ENCODE results near the gene GPSM3. TPM values are rescaled to one million over a fixed set of nuclear protein-coding genes. Genes with fewer than 3 reads are reported as not detected.

The GPSM3 gene
- total RNA-seq, 6 donors from 2014 or later: 18.9 to 80.4 (median 30.6) TPM

DNA sequence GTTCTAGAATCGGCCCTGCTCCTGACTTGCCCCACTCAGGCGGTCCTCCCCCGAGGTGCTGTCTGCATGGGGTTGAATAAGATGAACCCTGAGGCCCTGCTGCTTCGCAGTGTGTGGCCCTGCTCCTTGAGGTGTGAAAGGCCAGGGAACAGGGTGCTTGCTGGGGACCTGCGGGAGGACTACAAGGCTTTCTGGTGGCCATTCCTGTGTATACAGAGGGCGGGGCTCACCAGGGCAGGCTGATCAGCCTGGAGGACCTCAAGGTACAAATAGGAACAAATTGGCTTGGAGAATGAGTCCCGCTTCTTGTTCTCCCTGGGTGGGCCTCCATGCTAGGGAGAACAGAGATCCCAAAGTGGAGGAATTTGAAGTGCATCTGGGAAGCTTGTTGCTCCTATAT is 25.7 kb upstream of the GPSM3 start:
- Histone ChIP-seq H3K4me1 (peaks cover 2 to 9% (median 6%) of the 10 kb centered on the region in 4 donors), H3K4me3 (no peak overlapping the region), H3K27ac (peak overlapping the region in 2 of 4 donors; percentile 42 to 44), H3K9me3 (no peaks in the 10 kb centered on the region), H3K36me3 (peaks cover 0 to 74% (median 17%) of the 10 kb centered on the region in 4 donors), H3K27me3 (no peaks in the 10 kb centered on the region)
- TF ChIP-seq POLR2A (IDR thresholded peaks at IDR 0.05) (no peak), EP300 (IDR thresholded peaks at IDR 0.05) (no peak), POLR2AphosphoS5 (IDR thresholded peaks at IDR 0.05) (no peak)
- TF ChIP-seq, protein P1, sequence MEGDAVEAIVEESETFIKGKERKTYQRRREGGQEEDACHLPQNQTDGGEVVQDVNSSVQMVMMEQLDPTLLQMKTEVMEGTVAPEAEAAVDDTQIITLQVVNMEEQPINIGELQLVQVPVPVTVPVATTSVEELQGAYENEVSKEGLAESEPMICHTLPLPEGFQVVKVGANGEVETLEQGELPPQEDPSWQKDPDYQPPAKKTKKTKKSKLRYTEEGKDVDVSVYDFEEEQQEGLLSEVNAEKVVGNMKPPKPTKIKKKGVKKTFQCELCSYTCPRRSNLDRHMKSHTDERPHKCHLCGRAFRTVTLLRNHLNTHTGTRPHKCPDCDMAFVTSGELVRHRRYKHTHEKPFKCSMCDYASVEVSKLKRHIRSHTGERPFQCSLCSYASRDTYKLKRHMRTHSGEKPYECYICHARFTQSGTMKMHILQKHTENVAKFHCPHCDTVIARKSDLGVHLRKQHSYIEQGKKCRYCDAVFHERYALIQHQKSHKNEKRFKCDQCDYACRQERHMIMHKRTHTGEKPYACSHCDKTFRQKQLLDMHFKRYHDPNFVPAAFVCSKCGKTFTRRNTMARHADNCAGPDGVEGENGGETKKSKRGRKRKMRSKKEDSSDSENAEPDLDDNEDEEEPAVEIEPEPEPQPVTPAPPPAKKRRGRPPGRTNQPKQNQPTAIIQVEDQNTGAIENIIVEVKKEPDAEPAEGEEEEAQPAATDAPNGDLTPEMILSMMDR (IDR thresholded peaks at IDR 0.05): no peak
- no peak for ATAC-seq (ENCODE audit: low FRiP score in 2 of 2)
- 82 to 88% methylated on average over 3 to 6 of the region's 7 CpGs for WGBS, 2 donors
- DNase-seq: peak in 1 of 2 donors; percentile 19

DNA sequence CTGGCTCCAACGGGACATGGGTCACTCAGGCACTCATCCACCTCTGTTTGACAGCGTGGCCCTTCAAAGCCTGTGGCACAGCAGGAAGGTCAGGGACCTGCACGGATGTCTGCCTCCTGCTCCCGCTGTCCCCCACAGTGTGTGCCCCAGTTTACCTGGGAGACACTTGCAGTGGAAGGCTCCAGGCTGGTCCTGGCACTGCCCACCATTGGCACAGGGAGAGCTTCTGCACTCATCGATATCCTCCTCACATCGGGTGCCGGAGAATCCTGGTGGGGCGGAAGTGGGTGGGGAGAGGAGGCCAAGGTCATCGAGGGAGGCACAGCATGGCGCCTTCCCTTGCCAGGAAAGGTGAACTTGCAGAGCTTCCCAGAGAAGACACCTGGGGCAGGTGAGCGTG is 24.6 kb upstream of the GPSM3 start:
- TF ChIP-seq POLR2AphosphoS5 (IDR thresholded peaks at IDR 0.05) (no peak), EP300 (IDR thresholded peaks at IDR 0.05) (no peak), POLR2A (IDR thresholded peaks at IDR 0.05) (no peak)
- TF ChIP-seq, protein P1 (IDR thresholded peaks at IDR 0.05): no peak
- 79 to 83% methylated on average over 6 to 11 of the region's 11 CpGs for WGBS, 2 donors
- H3K4me1 ChIP-seq: peaks cover under 1 to 4% (median 3%) of the 10 kb centered on the region in 4 donors
- H3K9me3 ChIP-seq: no peaks in the 10 kb centered on the region
- ATAC-seq (ENCODE audit: low FRiP score in 2 of 2) (no peak), DNase-seq (peak in 1 of 2 donors; percentile 7)
- H3K27ac ChIP-seq: no peak overlapping the region
- H3K36me3 ChIP-seq: peaks cover 0 to 83% (median 17%) of the 10 kb centered on the region in 4 donors
- no peak overlapping the region for H3K4me3 ChIP-seq
- H3K27me3 ChIP-seq: no peaks in the 10 kb centered on the region

DNA sequence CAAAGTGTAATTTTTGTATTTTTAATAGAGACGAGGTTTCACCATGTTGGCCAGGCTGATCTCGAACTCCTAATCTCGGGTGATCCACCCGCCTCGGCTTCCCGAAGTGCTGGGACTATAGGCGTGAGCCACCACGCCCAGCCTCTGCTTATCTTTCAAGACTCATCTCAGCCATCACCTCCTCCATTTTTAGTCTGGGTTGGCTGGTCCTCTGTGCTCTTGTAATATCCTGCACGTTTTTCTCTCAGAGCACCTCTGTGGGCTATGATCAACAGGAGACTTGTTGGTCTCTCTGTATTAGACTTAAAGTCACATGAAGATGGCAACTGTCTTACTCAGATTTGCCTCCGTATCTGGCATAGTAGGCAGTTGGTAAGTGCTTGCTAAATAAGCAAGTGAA is 23.8 kb upstream of the GPSM3 start:
- H3K4me3 ChIP-seq: no peak overlapping the region
- WGBS, 2 donors: 87 to 91% methylated on average over 10 of the region's 10 CpGs

DNA sequence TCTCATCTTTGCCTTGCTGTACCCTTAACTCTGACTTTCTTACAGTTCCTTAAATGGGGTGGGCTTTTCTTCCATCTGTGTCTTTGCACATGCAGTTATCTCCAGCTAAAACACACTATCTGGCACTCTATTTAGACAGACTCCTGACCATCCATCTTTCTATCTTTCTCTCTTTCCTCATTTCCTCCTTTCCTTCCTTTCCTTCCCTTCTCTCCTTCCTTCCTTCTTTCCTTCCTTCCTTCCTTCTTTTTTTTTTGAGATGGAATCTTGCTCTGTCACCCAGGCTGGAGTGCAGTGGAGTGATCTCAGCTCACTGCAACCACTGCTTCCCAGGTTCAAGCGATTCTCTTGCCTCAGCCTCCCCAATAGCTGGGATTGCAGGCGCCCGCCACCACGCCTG is 23.2 kb upstream of the GPSM3 start:
- WGBS, 2 donors: 93 to 97% methylated on average over 4 of the region's 4 CpGs
- Histone ChIP-seq H3K9me3 (no peaks in the 10 kb centered on the region), H3K4me1 (no peaks in the 10 kb centered on the region), H3K27ac (no peak overlapping the region), H3K27me3 (no peaks in the 10 kb centered on the region), H3K36me3 (peaks cover 0 to 77% (median 15%) of the 10 kb centered on the region in 4 donors), H3K4me3 (no peak overlapping the region)
- DNase-seq (no peak), ATAC-seq (ENCODE audit: low FRiP score in 2 of 2) (no peak)
- TF ChIP-seq POLR2A (IDR thresholded peaks at IDR 0.05): no peak
- no peak for TF ChIP-seq EP300 (IDR thresholded peaks at IDR 0.05)
- TF ChIP-seq, protein P1 (IDR thresholded peaks at IDR 0.05): no peak
- no peak for TF ChIP-seq POLR2AphosphoS5 (IDR thresholded peaks at IDR 0.05)

More for the DNA sequence above, 23.8 kb upstream of the GPSM3 start:
- TF ChIP-seq, protein P1 (IDR thresholded peaks at IDR 0.05): no peak
- TF ChIP-seq POLR2AphosphoS5 (IDR thresholded peaks at IDR 0.05) (no peak), POLR2A (IDR thresholded peaks at IDR 0.05) (no peak), EP300 (IDR thresholded peaks at IDR 0.05) (no peak)
- Histone ChIP-seq H3K36me3 (peaks cover 0 to 79% (median 17%) of the 10 kb centered on the region in 4 donors), H3K27me3 (no peaks in the 10 kb centered on the region), H3K27ac (no peak overlapping the region), H3K9me3 (no peaks in the 10 kb centered on the region), H3K4me1 (no peaks in the 10 kb centered on the region)
- no peak for DNase-seq
- no peak for ATAC-seq (ENCODE audit: low FRiP score in 2 of 2)

DNA sequence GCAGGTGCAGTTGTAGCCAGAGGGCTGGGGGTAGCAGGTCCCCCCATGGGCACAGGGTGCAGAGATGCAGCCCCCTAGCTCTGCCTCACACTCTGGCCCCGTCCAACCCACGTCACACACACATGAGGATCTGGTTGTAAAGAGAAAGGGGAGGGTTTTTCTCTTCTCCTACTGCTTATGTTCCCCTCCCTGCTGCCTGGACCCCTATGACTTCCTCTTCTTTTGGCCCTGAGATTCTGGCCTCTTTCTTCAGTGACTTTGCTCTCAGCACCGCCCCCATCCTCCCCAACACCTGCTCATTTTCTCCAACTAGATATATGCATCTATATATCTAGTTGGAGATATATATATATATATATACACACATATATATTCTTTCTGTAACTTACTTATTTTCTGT is 21.7 kb upstream of the GPSM3 start:
- Histone ChIP-seq H3K4me3 (no peak overlapping the region), H3K27me3 (no peaks in the 10 kb centered on the region), H3K4me1 (no peaks in the 10 kb centered on the region), H3K9me3 (no peaks in the 10 kb centered on the region), H3K27ac (no peak overlapping the region), H3K36me3 (peaks cover 0 to 66% (median 12%) of the 10 kb centered on the region in 4 donors)
- TF ChIP-seq POLR2A (IDR thresholded peaks at IDR 0.05): no peak
- TF ChIP-seq, protein P1 (IDR thresholded peaks at IDR 0.05): no peak
- no peak for TF ChIP-seq EP300 (IDR thresholded peaks at IDR 0.05)
- no peak for TF ChIP-seq POLR2AphosphoS5 (IDR thresholded peaks at IDR 0.05)
- no peak for ATAC-seq (ENCODE audit: low FRiP score in 2 of 2)
- WGBS, 2 donors: 72 to 86% methylated on average over 3 of the region's 3 CpGs
- no peak for DNase-seq

Data from upper lobe of left lung (tissue), 6 donors.